ENCODE data around the gene ITCH. TPM values are rescaled to one million over a fixed set of nuclear protein-coding genes. Genes with fewer than 3 reads are reported as not detected.

The ITCH gene
- polyA plus RNA-seq, 3 donors = 13.3 to 26.6 (median 19.9) TPM

GRCh38 chr20:34374209-34374760, 11.2 kb downstream of the ITCH start:
- Histone ChIP-seq H2AFZ (ENCODE audit: insufficient read depth, low read depth, low read length, poor library complexity, severe bottlenecking) (no peak overlapping the region), H3K9ac (ENCODE audit: insufficient read depth, low read length, poor library complexity, severe bottlenecking) (no peak overlapping the region), H3K79me2 (ENCODE audit: insufficient read depth, low read length) (peaks cover 85% of the 10 kb centered on the region), H3K9me3 (replicated peaks in 1 of 2; ENCODE audit: control insufficient read depth in 1 of 2, insufficient read depth in 1 of 2, low read length in 2 of 2) (no peaks in the 10 kb centered on the region), H3K4me1 (ENCODE audit: control insufficient read depth in 1 of 2, insufficient read depth in 2 of 2, low read length in 2 of 2) (no peaks in the 10 kb centered on the region), H3K36me3 (replicated peaks in 1 of 2; ENCODE audit: control insufficient read depth in 1 of 2, insufficient read depth in 2 of 2, low read length in 2 of 2) (peaks cover 32 to 75% of the 10 kb centered on the region in 2 donors), H3K4me3 (replicated peaks in 1 of 3; ENCODE audit: low read depth in 2 of 3, low read length in 3 of 3) (no peak overlapping the region), H3K27ac (ENCODE audit: low read depth in 1 of 2, low read length in 2 of 2) (no peak overlapping the region), H4K20me1 (ENCODE audit: insufficient read depth, low read length) (peaks cover 92% of the 10 kb centered on the region), H3K27me3 (ENCODE audit: control insufficient read depth in 2 of 2, insufficient read depth in 2 of 2, low read length in 2 of 2) (no peaks in the 10 kb centered on the region), H3K4me2 (replicated peaks; ENCODE audit: extremely low read depth, low read length, poor library complexity, severe bottlenecking) (no peak overlapping the region)
- Mint-ChIP-seq H3K4me1 (no peaks in the 10 kb centered on the region), H3K36me3 (peaks cover 45 to 70% of the 10 kb centered on the region in 2 donors), H3K4me3 (no peak overlapping the region), H3K27me3 (ENCODE audit: low read depth in 3 of 3) (no peaks in the 10 kb centered on the region), H3K9me3 (no peaks in the 10 kb centered on the region), H3K27ac (peak overlapping the region in 1 of 7 donors; percentile 15)
- WGBS (ENCODE audit: insufficient coverage) = no CpG with 5 or more reads among the region's 1 CpG
- DNase-seq = no peak
- intact Hi-C loops (cut with micrococcal nuclease) = no loop called here
- TF ChIP-seq, protein P1, sequence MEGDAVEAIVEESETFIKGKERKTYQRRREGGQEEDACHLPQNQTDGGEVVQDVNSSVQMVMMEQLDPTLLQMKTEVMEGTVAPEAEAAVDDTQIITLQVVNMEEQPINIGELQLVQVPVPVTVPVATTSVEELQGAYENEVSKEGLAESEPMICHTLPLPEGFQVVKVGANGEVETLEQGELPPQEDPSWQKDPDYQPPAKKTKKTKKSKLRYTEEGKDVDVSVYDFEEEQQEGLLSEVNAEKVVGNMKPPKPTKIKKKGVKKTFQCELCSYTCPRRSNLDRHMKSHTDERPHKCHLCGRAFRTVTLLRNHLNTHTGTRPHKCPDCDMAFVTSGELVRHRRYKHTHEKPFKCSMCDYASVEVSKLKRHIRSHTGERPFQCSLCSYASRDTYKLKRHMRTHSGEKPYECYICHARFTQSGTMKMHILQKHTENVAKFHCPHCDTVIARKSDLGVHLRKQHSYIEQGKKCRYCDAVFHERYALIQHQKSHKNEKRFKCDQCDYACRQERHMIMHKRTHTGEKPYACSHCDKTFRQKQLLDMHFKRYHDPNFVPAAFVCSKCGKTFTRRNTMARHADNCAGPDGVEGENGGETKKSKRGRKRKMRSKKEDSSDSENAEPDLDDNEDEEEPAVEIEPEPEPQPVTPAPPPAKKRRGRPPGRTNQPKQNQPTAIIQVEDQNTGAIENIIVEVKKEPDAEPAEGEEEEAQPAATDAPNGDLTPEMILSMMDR (IDR thresholded peaks at IDR 0.05) = no peak

- Mint-ChIP-seq H3K27ac (no peak overlapping the region), H3K9me3 (no peaks in the 10 kb centered on the region), H3K36me3 (peaks cover 32 to 69% of the 10 kb centered on the region in 2 donors), H3K27me3 (ENCODE audit: low read depth in 3 of 3) (no peaks in the 10 kb centered on the region), H3K4me1 (no peaks in the 10 kb centered on the region), H3K4me3 (no peak overlapping the region)
- no peak overlapping the region for H3K4me3 ChIP-seq (replicated peaks in 1 of 3; ENCODE audit: low read depth in 2 of 3, low read length in 3 of 3)
- no peaks in the 10 kb centered on the region for H3K4me1 ChIP-seq (ENCODE audit: control insufficient read depth in 1 of 2, insufficient read depth in 2 of 2, low read length in 2 of 2)
- H3K79me2 ChIP-seq (ENCODE audit: insufficient read depth, low read length) = peaks cover 87% of the 10 kb centered on the region
- H3K27me3 ChIP-seq (ENCODE audit: control insufficient read depth in 2 of 2, insufficient read depth in 2 of 2, low read length in 2 of 2) = no peaks in the 10 kb centered on the region
- peaks cover 94% of the 10 kb centered on the region for H4K20me1 ChIP-seq (ENCODE audit: insufficient read depth, low read length)
- TF ChIP-seq, protein P1 (IDR thresholded peaks at IDR 0.05) = no peak
- no peak overlapping the region for H3K27ac ChIP-seq (ENCODE audit: low read depth in 1 of 2, low read length in 2 of 2)
- no peak for DNase-seq
- intact Hi-C loops (cut with micrococcal nuclease) = no loop called here
- H3K9me3 ChIP-seq (replicated peaks in 1 of 2; ENCODE audit: control insufficient read depth in 1 of 2, insufficient read depth in 1 of 2, low read length in 2 of 2) = no peaks in the 10 kb centered on the region
- 100% methylated on average over 4 of the region's 5 CpGs for WGBS (ENCODE audit: insufficient coverage)
- H2AFZ ChIP-seq (ENCODE audit: insufficient read depth, low read depth, low read length, poor library complexity, severe bottlenecking) = no peak overlapping the region
- H3K9ac ChIP-seq (ENCODE audit: insufficient read depth, low read length, poor library complexity, severe bottlenecking) = no peak overlapping the region
- H3K36me3 ChIP-seq (replicated peaks in 1 of 2; ENCODE audit: control insufficient read depth in 1 of 2, insufficient read depth in 2 of 2, low read length in 2 of 2) = peaks cover 18 to 67% of the 10 kb centered on the region in 2 donors
- no peak overlapping the region for H3K4me2 ChIP-seq (replicated peaks; ENCODE audit: extremely low read depth, low read length, poor library complexity, severe bottlenecking)
Measured at GRCh38 chr20:34375977-34376430, 12.9 kb downstream of the ITCH start.
